Osteoblast (primary cell): ENCODE results near the gene SYT14. TPM values are rescaled to one million over a fixed set of nuclear protein-coding genes. Genes with fewer than 3 reads are reported as not detected.
"Not testable (repeated sequence)": the region's sequence is repeated elsewhere in the genome, so short reads cannot be mapped to it uniquely, and the experiment has no call there.

Experiments used
- DNase-seq: peaks from one replicate; pipeline ENCODE4 v3.0.0; 2011; ENCODE audit warnings: low spot score, mixed read lengths; ENCODE audit not compliant: insufficient read length; ENCODE audit errors: missing footprints
- H2AFZ ChIP-seq: 2 replicates; pipeline ENCODE4 v1.6.0; 2011; ENCODE audit warnings: mild to moderate bottlenecking, low read length
- H3K27ac ChIP-seq: 2 replicates; pipeline ENCODE4 v1.5.1; 2011; ENCODE audit warnings: mild to moderate bottlenecking, low read depth, low read length, moderate library complexity
- H3K27me3 ChIP-seq: 2 replicates; pipeline ENCODE4 v1.6.0; 2012; ENCODE audit warnings: mild to moderate bottlenecking, control low read depth, inconsistent platforms, low read length, moderate library complexity; ENCODE audit not compliant: insufficient read depth
- H3K36me3 ChIP-seq: 2 replicates; pipeline ENCODE4 v1.5.1; 2011; ENCODE audit warnings: mild to moderate bottlenecking, low read length, control low read depth, moderate library complexity; ENCODE audit not compliant: insufficient read depth
- H3K4me1 ChIP-seq: 2 replicates; pipeline ENCODE4 v1.5.1; 2011; ENCODE audit warnings: mild to moderate bottlenecking, low read length, control low read depth, moderate library complexity; ENCODE audit not compliant: insufficient read depth
- H3K4me2 ChIP-seq: 2 replicates; pipeline ENCODE4 v1.6.0; 2011; ENCODE audit warnings: mild to moderate bottlenecking, low read length; ENCODE audit not compliant: insufficient read depth
- H3K4me3 ChIP-seq: fragments of 200-600 bp; sonication (generic); 3 replicates; pipeline ENCODE4 v1.5.1; 2012; ENCODE audit warnings: mild to moderate bottlenecking, low read length, inconsistent platforms; ENCODE audit not compliant: insufficient read depth
- H3K79me2 ChIP-seq: 2 replicates; pipeline ENCODE4 v1.6.0; 2012; ENCODE audit warnings: mild to moderate bottlenecking, low read length, control low read depth, inconsistent platforms; ENCODE audit not compliant: insufficient read depth
- H3K9me3 ChIP-seq: 2 replicates; pipeline ENCODE4 v1.5.1; 2011; ENCODE audit warnings: low read depth, low read length, control low read depth
- H4K20me1 ChIP-seq: 2 replicates; pipeline ENCODE4 v1.6.0; 2012; ENCODE audit warnings: mild to moderate bottlenecking, low read length, control low read depth; ENCODE audit not compliant: insufficient read depth
- total RNA-seq: library from RNA; depleted of rRNA; stranded (reverse); fragments of >200 nt; gene quantifications from 2 replicates; pipeline ENCODE4 v1.2.3, GENCODE V29; 2012
- TF ChIP-seq, protein P1 (sequence below): IDR thresholded peaks from 2 replicates; pipeline ENCODE4 v1.5.1; 2011; ENCODE audit warnings: mild to moderate bottlenecking, low read depth, low read length, moderate library complexity; ENCODE audit errors: extremely low read depth

The SYT14 gene
- total RNA-seq, 1 donor, result 0.36 TPM

DNA sequence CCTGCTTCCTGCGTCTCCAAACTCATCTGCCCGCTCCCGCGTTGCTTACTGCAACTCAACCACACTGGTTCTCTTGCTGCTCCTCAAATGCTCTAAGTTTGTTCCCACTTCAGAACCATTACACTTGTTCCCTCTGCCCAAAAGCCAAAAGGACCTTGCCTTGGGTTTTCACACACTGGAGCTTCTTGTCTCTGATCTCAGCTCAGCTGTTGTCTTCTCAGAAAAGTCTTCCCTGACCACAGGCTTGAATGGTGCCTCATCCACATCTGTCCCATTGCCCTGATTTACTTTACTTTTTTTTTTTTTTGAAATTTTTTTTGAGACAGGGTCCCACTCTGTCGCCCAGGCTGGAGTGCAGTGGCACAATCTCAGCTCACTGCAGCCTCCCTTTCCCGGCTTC, 44.3 kb upstream of the SYT14 start:
- H3K4me2 ChIP-seq, result no peak overlapping the region
- no peaks in the 10 kb centered on the region for H4K20me1 ChIP-seq
- H3K79me2 ChIP-seq, result no peaks in the 10 kb centered on the region
- H3K27ac ChIP-seq, result no peak overlapping the region
- H3K9me3 ChIP-seq, result no peaks in the 10 kb centered on the region
- no peak overlapping the region for H3K4me3 ChIP-seq
- H3K4me1 ChIP-seq, result peaks cover 33% of the 10 kb centered on the region
- H3K36me3 ChIP-seq, result no peaks in the 10 kb centered on the region
- DNase-seq, result peak; percentile 68
- H3K27me3 ChIP-seq, result no peaks in the 10 kb centered on the region
- TF ChIP-seq, protein P1, sequence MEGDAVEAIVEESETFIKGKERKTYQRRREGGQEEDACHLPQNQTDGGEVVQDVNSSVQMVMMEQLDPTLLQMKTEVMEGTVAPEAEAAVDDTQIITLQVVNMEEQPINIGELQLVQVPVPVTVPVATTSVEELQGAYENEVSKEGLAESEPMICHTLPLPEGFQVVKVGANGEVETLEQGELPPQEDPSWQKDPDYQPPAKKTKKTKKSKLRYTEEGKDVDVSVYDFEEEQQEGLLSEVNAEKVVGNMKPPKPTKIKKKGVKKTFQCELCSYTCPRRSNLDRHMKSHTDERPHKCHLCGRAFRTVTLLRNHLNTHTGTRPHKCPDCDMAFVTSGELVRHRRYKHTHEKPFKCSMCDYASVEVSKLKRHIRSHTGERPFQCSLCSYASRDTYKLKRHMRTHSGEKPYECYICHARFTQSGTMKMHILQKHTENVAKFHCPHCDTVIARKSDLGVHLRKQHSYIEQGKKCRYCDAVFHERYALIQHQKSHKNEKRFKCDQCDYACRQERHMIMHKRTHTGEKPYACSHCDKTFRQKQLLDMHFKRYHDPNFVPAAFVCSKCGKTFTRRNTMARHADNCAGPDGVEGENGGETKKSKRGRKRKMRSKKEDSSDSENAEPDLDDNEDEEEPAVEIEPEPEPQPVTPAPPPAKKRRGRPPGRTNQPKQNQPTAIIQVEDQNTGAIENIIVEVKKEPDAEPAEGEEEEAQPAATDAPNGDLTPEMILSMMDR, result no peak
- no peak overlapping the region for H2AFZ ChIP-seq

DNA sequence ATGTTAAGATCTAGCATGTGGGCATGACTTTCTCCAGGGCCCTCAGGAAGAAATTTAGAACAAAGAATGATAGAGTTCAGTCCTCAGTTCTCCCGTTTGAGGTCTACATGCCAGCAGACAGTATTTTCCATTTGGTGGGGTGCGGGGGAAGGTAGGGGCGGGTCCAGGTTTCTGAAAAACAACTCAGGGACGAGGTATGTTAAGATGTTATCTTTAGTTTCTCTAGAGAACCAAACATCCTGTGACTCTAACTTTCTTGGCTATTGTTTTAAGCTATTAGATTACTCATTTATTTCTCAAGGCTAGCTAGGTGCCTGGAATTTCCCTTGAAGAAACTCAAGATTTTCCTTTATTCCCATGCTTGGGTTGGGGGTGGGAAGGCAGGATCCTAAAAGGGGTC, 42.3 kb upstream of the SYT14 start:
- Histone ChIP-seq H2AFZ (no peak overlapping the region), H4K20me1 (no peaks in the 10 kb centered on the region), H3K27ac (peak overlapping the region; percentile 96), H3K9me3 (no peaks in the 10 kb centered on the region), H3K36me3 (no peaks in the 10 kb centered on the region), H3K79me2 (no peaks in the 10 kb centered on the region), H3K4me2 (peak overlapping the region; percentile 53), H3K4me3 (no peak overlapping the region), H3K27me3 (no peaks in the 10 kb centered on the region), H3K4me1 (peaks cover 39% of the 10 kb centered on the region)
- TF ChIP-seq, protein P1, result no peak
- peak; percentile 72 for DNase-seq

DNA sequence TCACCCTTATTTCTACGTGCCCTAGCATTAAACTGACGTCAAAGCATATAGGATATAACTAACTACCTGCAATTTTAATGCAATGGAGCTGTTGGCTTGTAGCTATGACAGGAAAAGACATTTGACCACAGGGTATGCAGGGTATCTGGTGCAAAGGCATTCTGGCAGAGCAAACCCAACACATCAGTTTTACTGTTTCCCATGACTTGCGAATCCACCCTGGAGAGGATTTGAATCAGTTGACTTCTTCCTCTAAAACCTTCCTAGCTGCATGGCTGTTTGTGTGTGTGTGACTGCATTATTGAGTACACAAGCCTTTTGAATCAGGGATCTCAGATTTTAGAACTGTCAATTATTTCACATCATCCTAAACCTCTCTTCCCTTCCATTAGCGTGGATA, 41.7 kb upstream of the SYT14 start:
- no peaks in the 10 kb centered on the region for H4K20me1 ChIP-seq
- H3K9me3 ChIP-seq, result no peaks in the 10 kb centered on the region
- no peaks in the 10 kb centered on the region for H3K79me2 ChIP-seq
- H3K27ac ChIP-seq, result peak overlapping the region; percentile 96
- no peaks in the 10 kb centered on the region for H3K36me3 ChIP-seq
- H3K4me1 ChIP-seq, result peaks cover 38% of the 10 kb centered on the region
- H3K4me2 ChIP-seq, result peak overlapping the region; percentile 53
- H2AFZ ChIP-seq, result peak overlapping the region; percentile 12
- no peak for DNase-seq
- H3K27me3 ChIP-seq, result no peaks in the 10 kb centered on the region
- TF ChIP-seq, protein P1, result no peak
- H3K4me3 ChIP-seq, result no peak overlapping the region

DNA sequence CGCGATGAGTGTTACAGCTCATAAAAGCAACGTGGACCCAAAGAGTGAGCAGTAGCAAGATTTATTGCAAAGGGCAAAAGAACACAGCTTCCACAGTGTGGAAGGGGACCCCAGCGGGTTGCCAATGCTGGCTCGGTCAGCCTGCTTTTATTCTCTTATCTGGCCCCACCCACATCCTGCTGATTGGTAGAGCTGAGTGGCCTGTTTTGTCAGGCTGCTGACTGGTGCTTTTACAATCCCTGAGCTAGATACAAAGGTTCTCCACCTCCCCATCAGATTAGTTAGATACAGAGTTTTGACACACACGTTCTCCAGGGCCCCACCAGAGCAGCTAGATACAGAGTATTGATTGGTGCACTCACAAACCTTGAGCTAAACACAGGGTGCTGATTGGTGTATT, 39.7 kb upstream of the SYT14 start:
- not testable (repeated sequence) for H2AFZ ChIP-seq, H3K4me2 ChIP-seq, H3K4me3 ChIP-seq, H3K27me3 ChIP-seq, H4K20me1 ChIP-seq, H3K36me3 ChIP-seq, H3K27ac ChIP-seq, H3K79me2 ChIP-seq, DNase-seq, H3K9me3 ChIP-seq
- peaks cover 35% of the 10 kb centered on the region for H3K4me1 ChIP-seq

DNA sequence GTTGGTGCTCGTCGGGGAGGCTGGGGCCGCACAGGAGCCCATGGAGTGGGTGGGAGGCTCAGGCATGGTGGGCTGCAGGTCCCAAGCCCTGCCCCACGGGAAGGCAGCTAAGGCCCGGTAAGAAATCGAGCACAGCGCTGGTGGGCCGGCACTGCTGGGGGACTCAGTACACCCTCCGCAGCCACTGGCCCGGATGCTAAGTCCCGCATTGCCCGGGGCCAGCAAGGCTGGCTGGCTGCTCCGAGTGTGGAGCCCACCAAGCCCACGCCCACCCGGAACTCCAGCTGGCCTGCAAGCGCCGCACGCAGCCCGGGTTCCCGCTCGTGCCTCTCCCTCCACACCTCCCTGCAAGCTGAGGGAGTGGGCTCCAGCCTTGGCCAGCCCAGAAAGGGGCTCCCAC, 39.2 kb upstream of the SYT14 start:
- not testable (repeated sequence) for H3K79me2 ChIP-seq, DNase-seq, H4K20me1 ChIP-seq, H3K4me2 ChIP-seq, H3K36me3 ChIP-seq, H2AFZ ChIP-seq, H3K27me3 ChIP-seq, H3K4me3 ChIP-seq, H3K27ac ChIP-seq, H3K9me3 ChIP-seq
- H3K4me1 ChIP-seq, result peaks cover 35% of the 10 kb centered on the region
